ENCODE measurements around the gene MAJIN.

Gene MAJIN

DNA sequence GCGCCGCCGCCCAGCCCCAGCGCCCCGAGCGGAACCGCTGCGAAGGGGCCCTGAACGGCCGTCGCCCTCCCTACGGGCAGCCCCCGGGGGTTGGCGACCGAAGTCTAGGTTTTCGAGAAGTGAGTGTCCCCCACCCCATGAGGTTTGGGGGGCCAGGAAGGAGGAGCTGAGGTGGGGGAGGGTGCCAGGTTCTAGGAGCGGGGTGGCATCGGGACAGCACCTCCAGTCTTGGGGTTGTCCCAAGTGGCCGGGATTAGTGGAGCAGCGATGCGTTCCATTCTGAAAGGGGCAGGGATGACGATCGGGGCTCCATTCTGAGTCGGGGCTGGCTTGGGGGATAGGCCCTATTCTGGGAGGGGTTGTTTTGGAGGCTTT, 47.0 kb downstream of the MAJIN start:
- Histone ChIP-seq H4K20me1 (ENCODE audit: insufficient read depth, low read length) (no peaks in the 10 kb centered on the region), H3K36me3 (ENCODE audit: insufficient read depth, low read length) (peaks cover 2% of the 10 kb centered on the region), H3K9me3 (ENCODE audit: insufficient read depth, low read length, severe bottlenecking) (no peaks in the 10 kb centered on the region), H2AFZ (ENCODE audit: low read depth, low read length) (peak overlapping the region; percentile 85), H3K79me2 (ENCODE audit: insufficient read depth, low read length) (no peaks in the 10 kb centered on the region; the same call in 1 of the 2 replicates), H3K27me3 (ENCODE audit: insufficient read depth, low read length, poor library complexity) (no peaks in the 10 kb centered on the region), H3K4me2 (ENCODE audit: insufficient read depth, low read length) (peak overlapping the region; percentile 93), H3K27ac (ENCODE audit: low read length) (no peak overlapping the region; the same call in 1 of the 2 replicates), H3K4me3 (ENCODE audit: low read depth in 1 of 2, low read length in 2 of 2) (peak overlapping the region; percentile 48 to 59), H3K9ac (ENCODE audit: low read depth, low read length) (peak overlapping the region; percentile 58), H3K4me1 (ENCODE audit: insufficient read depth, low read length) (peaks cover 26% of the 10 kb centered on the region)
- ATAC-seq (ENCODE audit: insufficient read depth, low read depth): no peak
- no peak for DNase-seq
- TF ChIP-seq, protein P1, sequence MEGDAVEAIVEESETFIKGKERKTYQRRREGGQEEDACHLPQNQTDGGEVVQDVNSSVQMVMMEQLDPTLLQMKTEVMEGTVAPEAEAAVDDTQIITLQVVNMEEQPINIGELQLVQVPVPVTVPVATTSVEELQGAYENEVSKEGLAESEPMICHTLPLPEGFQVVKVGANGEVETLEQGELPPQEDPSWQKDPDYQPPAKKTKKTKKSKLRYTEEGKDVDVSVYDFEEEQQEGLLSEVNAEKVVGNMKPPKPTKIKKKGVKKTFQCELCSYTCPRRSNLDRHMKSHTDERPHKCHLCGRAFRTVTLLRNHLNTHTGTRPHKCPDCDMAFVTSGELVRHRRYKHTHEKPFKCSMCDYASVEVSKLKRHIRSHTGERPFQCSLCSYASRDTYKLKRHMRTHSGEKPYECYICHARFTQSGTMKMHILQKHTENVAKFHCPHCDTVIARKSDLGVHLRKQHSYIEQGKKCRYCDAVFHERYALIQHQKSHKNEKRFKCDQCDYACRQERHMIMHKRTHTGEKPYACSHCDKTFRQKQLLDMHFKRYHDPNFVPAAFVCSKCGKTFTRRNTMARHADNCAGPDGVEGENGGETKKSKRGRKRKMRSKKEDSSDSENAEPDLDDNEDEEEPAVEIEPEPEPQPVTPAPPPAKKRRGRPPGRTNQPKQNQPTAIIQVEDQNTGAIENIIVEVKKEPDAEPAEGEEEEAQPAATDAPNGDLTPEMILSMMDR (IDR thresholded peaks at IDR 0.05; ENCODE audit: borderline replicate concordance, extremely low read depth, low read length, poor library complexity, severe bottlenecking): no peak
- TF ChIP-seq EZH2 (IDR thresholded peaks at IDR 0.05; ENCODE audit: borderline replicate concordance, low read depth, low read length, severe bottlenecking): no peak

DNA sequence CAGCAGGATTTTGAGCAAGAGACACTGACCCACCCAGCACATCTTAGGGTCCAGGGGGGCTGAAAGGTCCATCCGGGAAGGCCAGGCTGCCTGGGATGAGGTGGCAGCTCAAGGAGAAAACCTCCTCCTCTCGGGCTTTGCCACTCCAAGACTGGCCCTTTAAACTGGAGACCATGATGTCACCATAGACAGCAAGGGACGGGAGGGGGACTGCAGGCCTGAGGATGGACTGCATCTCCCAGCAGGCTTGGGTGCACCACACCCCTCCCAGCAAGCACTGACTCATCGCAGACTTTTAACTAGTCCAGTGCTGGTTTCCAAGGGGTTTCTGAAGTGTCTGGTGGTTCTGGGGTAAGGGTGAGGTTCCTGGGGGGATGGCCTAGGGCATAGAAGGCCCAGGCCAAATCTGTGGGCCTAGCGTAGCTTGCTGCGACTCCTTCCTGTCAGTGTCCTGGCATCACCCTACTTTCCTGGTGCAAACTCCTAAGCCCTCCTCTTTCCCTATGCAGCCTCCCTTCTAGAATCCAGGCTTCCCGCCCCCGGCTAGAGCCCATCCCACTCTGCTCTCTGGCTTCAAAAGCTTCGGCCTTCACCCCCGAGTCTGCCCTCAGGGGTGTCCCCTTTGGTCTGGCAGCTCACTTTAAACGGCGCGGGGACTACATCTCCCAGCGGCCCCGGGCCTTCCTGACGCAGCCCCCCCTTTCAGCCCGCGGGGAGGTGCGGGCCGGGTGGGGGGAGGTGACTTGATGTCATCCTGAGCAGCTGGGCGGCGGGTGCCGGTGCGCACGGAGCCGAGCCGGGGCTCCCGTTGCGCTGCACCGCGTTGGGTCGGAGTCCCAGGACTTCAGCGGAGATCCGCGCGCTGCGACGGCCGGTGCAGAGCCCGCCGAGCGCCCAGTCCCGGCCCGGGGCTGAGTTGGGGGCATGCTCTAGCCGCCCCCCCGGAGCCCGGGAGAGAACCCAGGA, 47.7 kb downstream of the MAJIN start, which contains the start of gene PPP2R5B:
Gene PPP2R5B (plus strand): TSS at position 746 of the 966 bp plus-strand sequence. CDS start 1,046 bp downstream, outside the sequence.
- peaks cover 26% of the 10 kb centered on the region for H3K4me1 ChIP-seq (ENCODE audit: insufficient read depth, low read length)
- peak; percentile 91 for DNase-seq
- peak within 1 kb of the TSS; percentile 82 for H3K27ac ChIP-seq (ENCODE audit: low read length)
- peak within 1 kb of the TSS; percentile 58 for H3K9ac ChIP-seq (ENCODE audit: low read depth, low read length)
- ATAC-seq (ENCODE audit: insufficient read depth, low read depth): peak; percentile 91
- peak within 1 kb of the TSS; percentile 93 for H3K4me2 ChIP-seq (ENCODE audit: insufficient read depth, low read length)
- H4K20me1 ChIP-seq (ENCODE audit: insufficient read depth, low read length): no peaks in the 10 kb centered on the region
- H2AFZ ChIP-seq (ENCODE audit: low read depth, low read length): peak within 1 kb of the TSS; percentile 85
- peaks cover 2% of the 10 kb centered on the region for H3K36me3 ChIP-seq (ENCODE audit: insufficient read depth, low read length)
- TF ChIP-seq, protein P1 (IDR thresholded peaks at IDR 0.05; ENCODE audit: borderline replicate concordance, extremely low read depth, low read length, poor library complexity, severe bottlenecking): no peak
- TF ChIP-seq EZH2 (IDR thresholded peaks at IDR 0.05; ENCODE audit: borderline replicate concordance, low read depth, low read length, severe bottlenecking): no peak
- H3K4me3 ChIP-seq (ENCODE audit: low read depth in 1 of 2, low read length in 2 of 2): peak within 1 kb of the TSS; percentile 48 to 59
- H3K27me3 ChIP-seq (ENCODE audit: insufficient read depth, low read length, poor library complexity): no peaks in the 10 kb centered on the region
- no peaks in the 10 kb centered on the region for H3K9me3 ChIP-seq (ENCODE audit: insufficient read depth, low read length, severe bottlenecking)
- no peaks in the 10 kb centered on the region; the same call in 1 of the 2 replicates for H3K79me2 ChIP-seq (ENCODE audit: insufficient read depth, low read length)

DNA sequence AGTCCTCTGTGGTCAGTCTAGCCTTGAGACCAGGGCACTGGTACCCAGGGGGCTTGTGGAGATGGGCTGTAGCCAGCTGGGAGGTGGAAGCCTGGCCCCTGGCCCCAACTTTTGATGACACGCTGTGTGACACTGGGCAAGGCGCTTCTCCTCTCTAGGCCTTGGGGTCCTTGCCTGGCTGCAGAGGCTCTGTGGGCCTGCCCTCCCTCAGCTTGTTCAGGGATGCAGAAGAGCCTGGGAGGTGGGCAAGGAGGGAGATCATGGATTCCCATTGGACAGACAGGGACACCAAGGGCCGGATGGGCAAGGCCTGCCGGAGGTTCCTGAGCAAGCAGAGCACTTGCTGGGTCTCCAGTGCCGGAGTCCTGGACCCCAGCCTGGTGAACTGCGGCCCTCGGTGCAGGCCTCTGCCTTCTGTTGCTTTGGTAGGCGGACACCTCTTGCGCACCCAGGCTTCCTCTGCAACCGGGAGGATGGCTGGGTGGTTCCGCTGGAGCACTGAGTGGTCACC, 48.7 kb downstream of the MAJIN start:
- H3K4me3 ChIP-seq (ENCODE audit: low read depth in 1 of 2, low read length in 2 of 2): no peak overlapping the region
- peak overlapping the region; percentile 58; the same call in 1 of the 2 replicates for H3K9ac ChIP-seq (ENCODE audit: low read depth, low read length)
- no peak for DNase-seq
- H3K27me3 ChIP-seq (ENCODE audit: insufficient read depth, low read length, poor library complexity): no peaks in the 10 kb centered on the region
- no peaks in the 10 kb centered on the region for H4K20me1 ChIP-seq (ENCODE audit: insufficient read depth, low read length)
- peaks cover 34% of the 10 kb centered on the region for H3K4me1 ChIP-seq (ENCODE audit: insufficient read depth, low read length)
- H3K36me3 ChIP-seq (ENCODE audit: insufficient read depth, low read length): no peaks in the 10 kb centered on the region; the same call in 1 of the 2 replicates
- peak overlapping the region; percentile 85 for H2AFZ ChIP-seq (ENCODE audit: low read depth, low read length)
- ATAC-seq (ENCODE audit: insufficient read depth, low read depth): no peak
- H3K79me2 ChIP-seq (ENCODE audit: insufficient read depth, low read length): no peaks in the 10 kb centered on the region; the same call in 1 of the 2 replicates
- peak overlapping the region; percentile 93 for H3K4me2 ChIP-seq (ENCODE audit: insufficient read depth, low read length)
- TF ChIP-seq, protein P1 (IDR thresholded peaks at IDR 0.05; ENCODE audit: borderline replicate concordance, extremely low read depth, low read length, poor library complexity, severe bottlenecking): no peak
- no peak for TF ChIP-seq EZH2 (IDR thresholded peaks at IDR 0.05; ENCODE audit: borderline replicate concordance, low read depth, low read length, severe bottlenecking)
- H3K27ac ChIP-seq (ENCODE audit: low read length): peak overlapping the region; percentile 82
- no peaks in the 10 kb centered on the region for H3K9me3 ChIP-seq (ENCODE audit: insufficient read depth, low read length, severe bottlenecking)

All from DND-41 (cell line).